ENCODE results near the gene LRBA.

DNA sequence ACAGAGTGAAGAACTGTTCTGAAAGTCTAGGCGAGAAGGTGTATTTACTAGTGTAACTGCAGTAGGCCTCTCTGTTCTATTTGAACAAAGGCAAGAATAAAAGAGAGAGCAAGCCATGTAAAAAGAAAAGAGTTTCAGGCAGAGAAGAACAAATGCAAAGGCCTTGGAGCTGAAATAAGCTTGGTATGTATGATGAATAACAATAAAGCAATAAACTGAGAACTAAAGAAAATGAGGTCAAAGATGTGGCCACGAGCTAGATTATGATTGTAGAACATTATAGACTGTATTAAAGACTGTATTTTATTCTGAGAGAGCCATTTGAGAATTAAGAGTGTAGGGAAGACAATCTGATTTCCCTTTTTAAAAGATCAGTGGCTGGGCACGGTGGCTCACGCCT lies 160.5 kb downstream of the LRBA start:
- TF ChIP-seq, protein P1, sequence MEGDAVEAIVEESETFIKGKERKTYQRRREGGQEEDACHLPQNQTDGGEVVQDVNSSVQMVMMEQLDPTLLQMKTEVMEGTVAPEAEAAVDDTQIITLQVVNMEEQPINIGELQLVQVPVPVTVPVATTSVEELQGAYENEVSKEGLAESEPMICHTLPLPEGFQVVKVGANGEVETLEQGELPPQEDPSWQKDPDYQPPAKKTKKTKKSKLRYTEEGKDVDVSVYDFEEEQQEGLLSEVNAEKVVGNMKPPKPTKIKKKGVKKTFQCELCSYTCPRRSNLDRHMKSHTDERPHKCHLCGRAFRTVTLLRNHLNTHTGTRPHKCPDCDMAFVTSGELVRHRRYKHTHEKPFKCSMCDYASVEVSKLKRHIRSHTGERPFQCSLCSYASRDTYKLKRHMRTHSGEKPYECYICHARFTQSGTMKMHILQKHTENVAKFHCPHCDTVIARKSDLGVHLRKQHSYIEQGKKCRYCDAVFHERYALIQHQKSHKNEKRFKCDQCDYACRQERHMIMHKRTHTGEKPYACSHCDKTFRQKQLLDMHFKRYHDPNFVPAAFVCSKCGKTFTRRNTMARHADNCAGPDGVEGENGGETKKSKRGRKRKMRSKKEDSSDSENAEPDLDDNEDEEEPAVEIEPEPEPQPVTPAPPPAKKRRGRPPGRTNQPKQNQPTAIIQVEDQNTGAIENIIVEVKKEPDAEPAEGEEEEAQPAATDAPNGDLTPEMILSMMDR (IDR thresholded peaks at IDR 0.05): no peak
- TF ChIP-seq POLR2A (IDR thresholded peaks at IDR 0.05): no peak

All from testis (tissue), 2 donors.